ENCODE measurements around the gene MICB. TPM values are rescaled to one million over a fixed set of nuclear protein-coding genes. Genes with fewer than 3 reads are reported as not detected.

Gene MICB
- total RNA-seq, 1 experiment from 2014 or later: 72.1 TPM

DNA sequence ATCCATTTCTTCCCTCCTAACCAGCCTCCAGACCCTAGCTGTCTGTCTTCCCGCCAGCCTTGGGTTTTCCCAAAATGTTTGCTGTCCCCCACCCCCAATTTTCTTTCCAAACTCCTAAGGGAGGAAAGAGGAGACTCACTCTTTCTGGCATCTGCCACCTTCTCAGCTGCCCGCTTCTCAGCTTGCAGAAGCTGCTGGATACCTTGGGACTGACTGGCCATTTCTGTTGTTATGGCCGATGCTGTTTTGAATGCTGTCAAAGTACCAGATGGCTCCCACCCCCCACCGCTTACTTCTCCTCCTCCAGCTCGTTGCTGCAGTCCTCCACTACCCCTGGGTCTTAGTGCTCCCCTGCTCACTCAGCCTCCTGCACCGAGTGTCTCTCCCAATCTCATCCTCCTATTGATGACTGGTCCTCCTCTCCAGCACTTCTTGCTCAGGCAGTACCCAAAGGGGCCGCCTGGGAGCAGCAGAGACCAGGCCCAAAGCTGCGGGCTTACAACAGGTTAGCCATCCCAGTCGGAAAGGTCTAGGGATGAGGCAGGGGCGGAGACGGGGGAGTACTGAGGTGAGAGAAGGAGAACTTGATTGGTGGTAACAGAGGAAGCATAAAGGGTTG is 48.5 kb downstream of the MICB start, which contains the start of gene ATP6V1G2:
Gene ATP6V1G2 (minus strand): TSS at position 270 of the 619 bp plus-strand sequence. CDS start 49 bp downstream, at position 221.
- peak; percentile 75 for ATAC-seq
- ChIA-PET POLR2A (interaction anchor here (0.5 to 0.6 kb wide), 3 partner anchors 163 to 228 kb away, joined by 3 to 7 read pairs (median 3); no protein-coding TSS in a partner anchor), CTCF (interaction anchor here (0.5 to 4.2 kb wide), 5 partner anchors 34 to 234 kb away, joined by 3 to 37 read pairs (median 3); no protein-coding TSS in a partner anchor)
- peak within 1 kb of the TSS; percentile 96 for H3K27ac ChIP-seq (ENCODE audit: low read length)
- no peaks in the 10 kb centered on the region for H3K9me3 ChIP-seq (ENCODE audit: control insufficient read depth, insufficient read depth, low read depth, low read length)
- no TSS peak for BruUV-seq (replicated peaks)
- no peak for TF ChIP-seq TCF7L2 (IDR thresholded peaks at IDR 0.05; ENCODE audit: low read depth, low read length)
- TF ChIP-seq, protein P1, sequence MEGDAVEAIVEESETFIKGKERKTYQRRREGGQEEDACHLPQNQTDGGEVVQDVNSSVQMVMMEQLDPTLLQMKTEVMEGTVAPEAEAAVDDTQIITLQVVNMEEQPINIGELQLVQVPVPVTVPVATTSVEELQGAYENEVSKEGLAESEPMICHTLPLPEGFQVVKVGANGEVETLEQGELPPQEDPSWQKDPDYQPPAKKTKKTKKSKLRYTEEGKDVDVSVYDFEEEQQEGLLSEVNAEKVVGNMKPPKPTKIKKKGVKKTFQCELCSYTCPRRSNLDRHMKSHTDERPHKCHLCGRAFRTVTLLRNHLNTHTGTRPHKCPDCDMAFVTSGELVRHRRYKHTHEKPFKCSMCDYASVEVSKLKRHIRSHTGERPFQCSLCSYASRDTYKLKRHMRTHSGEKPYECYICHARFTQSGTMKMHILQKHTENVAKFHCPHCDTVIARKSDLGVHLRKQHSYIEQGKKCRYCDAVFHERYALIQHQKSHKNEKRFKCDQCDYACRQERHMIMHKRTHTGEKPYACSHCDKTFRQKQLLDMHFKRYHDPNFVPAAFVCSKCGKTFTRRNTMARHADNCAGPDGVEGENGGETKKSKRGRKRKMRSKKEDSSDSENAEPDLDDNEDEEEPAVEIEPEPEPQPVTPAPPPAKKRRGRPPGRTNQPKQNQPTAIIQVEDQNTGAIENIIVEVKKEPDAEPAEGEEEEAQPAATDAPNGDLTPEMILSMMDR (IDR thresholded peaks at IDR 0.05): peak; percentile 98
- peak; percentile 68; the same call in 1 of the 2 replicates for TF ChIP-seq SIN3A (IDR thresholded peaks at IDR 0.05; ENCODE audit: borderline replicate concordance, insufficient read depth, low read depth, low read length)
- TF ChIP-seq, protein P2, sequence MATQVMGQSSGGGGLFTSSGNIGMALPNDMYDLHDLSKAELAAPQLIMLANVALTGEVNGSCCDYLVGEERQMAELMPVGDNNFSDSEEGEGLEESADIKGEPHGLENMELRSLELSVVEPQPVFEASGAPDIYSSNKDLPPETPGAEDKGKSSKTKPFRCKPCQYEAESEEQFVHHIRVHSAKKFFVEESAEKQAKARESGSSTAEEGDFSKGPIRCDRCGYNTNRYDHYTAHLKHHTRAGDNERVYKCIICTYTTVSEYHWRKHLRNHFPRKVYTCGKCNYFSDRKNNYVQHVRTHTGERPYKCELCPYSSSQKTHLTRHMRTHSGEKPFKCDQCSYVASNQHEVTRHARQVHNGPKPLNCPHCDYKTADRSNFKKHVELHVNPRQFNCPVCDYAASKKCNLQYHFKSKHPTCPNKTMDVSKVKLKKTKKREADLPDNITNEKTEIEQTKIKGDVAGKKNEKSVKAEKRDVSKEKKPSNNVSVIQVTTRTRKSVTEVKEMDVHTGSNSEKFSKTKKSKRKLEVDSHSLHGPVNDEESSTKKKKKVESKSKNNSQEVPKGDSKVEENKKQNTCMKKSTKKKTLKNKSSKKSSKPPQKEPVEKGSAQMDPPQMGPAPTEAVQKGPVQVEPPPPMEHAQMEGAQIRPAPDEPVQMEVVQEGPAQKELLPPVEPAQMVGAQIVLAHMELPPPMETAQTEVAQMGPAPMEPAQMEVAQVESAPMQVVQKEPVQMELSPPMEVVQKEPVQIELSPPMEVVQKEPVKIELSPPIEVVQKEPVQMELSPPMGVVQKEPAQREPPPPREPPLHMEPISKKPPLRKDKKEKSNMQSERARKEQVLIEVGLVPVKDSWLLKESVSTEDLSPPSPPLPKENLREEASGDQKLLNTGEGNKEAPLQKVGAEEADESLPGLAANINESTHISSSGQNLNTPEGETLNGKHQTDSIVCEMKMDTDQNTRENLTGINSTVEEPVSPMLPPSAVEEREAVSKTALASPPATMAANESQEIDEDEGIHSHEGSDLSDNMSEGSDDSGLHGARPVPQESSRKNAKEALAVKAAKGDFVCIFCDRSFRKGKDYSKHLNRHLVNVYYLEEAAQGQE (IDR thresholded peaks at IDR 0.05; ENCODE audit: insufficient read depth in 1 of 2, low read depth in 2 of 2, low read length in 1 of 2): no peak
- peak; percentile 85 for DNase-seq (ENCODE audit: low read depth, low spot score)
- in situ Hi-C loops (cut with HindIII; ENCODE audit: low pct_unique_long_range_greater_than_20kb, low sequenced_read_pairs) (no loop called here), intact Hi-C loops (cut with micrococcal nuclease; ENCODE audit: unreplicated experiment) (loop anchor here (1.0 kb wide), 1 partner anchor 52 kb away; no protein-coding TSS in a partner anchor)
- no peaks in the 10 kb centered on the region for H3K27me3 ChIP-seq (ENCODE audit: control insufficient read depth, insufficient read depth, low read length)
- peaks cover 12% of the 10 kb centered on the region for H3K4me1 ChIP-seq (ENCODE audit: control insufficient read depth, insufficient read depth, low read length)
- peak within 1 kb of the TSS; percentile 60 to 80 for H3K4me3 ChIP-seq (ENCODE audit: low read depth in 2 of 2, low read length in 2 of 2)
- H3K36me3 ChIP-seq (ENCODE audit: control insufficient read depth, insufficient read depth, low read length): peaks cover 2% of the 10 kb centered on the region; the same call in 1 of the 2 replicates

GRCh38 chr6:31546958-31547726 is 49.2 kb downstream of the MICB start, which contains the start of gene NFKBIL1:
Gene NFKBIL1, plus strand, starts transcription at chr6:31547608. Its CDS starts 87 bp downstream, at chr6:31547695.
- in situ Hi-C loops (cut with HindIII; ENCODE audit: low pct_unique_long_range_greater_than_20kb, low sequenced_read_pairs): no loop called here

More at GRCh38 chr6:31546958-31547726, 49.2 kb downstream of the MICB start, which contains the start of gene NFKBIL1:
- Histone ChIP-seq H3K36me3 (ENCODE audit: control insufficient read depth, insufficient read depth, low read length) (no peaks in the 10 kb centered on the region), H3K27me3 (ENCODE audit: control insufficient read depth, insufficient read depth, low read length) (no peaks in the 10 kb centered on the region), H3K9me3 (ENCODE audit: control insufficient read depth, insufficient read depth, low read depth, low read length) (no peaks in the 10 kb centered on the region), H3K27ac (ENCODE audit: low read length) (peak within 1 kb of the TSS; percentile 96), H3K4me1 (ENCODE audit: control insufficient read depth, insufficient read depth, low read length) (peaks cover 12% of the 10 kb centered on the region), H3K4me3 (ENCODE audit: low read depth in 2 of 2, low read length in 2 of 2) (peak within 1 kb of the TSS; percentile 60 to 80)
- intact Hi-C loops (cut with micrococcal nuclease; ENCODE audit: unreplicated experiment): loop anchor here (1.0 kb wide), 1 partner anchor 51 kb away; no protein-coding TSS in a partner anchor
- CTCF ChIA-PET: interaction anchor here (0.5 to 4.2 kb wide), 5 partner anchors 33 to 233 kb away, joined by 3 to 37 read pairs (median 5); no protein-coding TSS in a partner anchor
- TF ChIP-seq, protein P2 (IDR thresholded peaks at IDR 0.05; ENCODE audit: insufficient read depth in 1 of 2, low read depth in 2 of 2, low read length in 1 of 2): no peak
- TF ChIP-seq TCF7L2 (IDR thresholded peaks at IDR 0.05; ENCODE audit: low read depth, low read length) (peak; percentile 40; the same call in 1 of the 2 replicates), POLR2AphosphoS5 (IDR thresholded peaks at IDR 0.05; ENCODE audit: low read depth, low read length) (peak; percentile 85), SIN3A (IDR thresholded peaks at IDR 0.05; ENCODE audit: borderline replicate concordance, insufficient read depth, low read depth, low read length) (0 out of 2 replicates have a peak, but pooled peaks have one; percentile 74)
- TF ChIP-seq, protein P1 (IDR thresholded peaks at IDR 0.05): no peak; the same call in none of the 2 replicates
- no TSS peak for BruUV-seq (replicated peaks)
- POLR2A ChIA-PET: interaction anchor here (0.5 to 0.6 kb wide), 3 partner anchors 44 to 227 kb away, joined by 3 to 8 read pairs (median 7); no protein-coding TSS in a partner anchor
- ATAC-seq (peak; percentile 94), DNase-seq (ENCODE audit: low read depth, low spot score) (peak; percentile 78)
